Ovary (tissue), 9 donors: ENCODE measurements around the gene NCKAP1. TPM values are rescaled to one million over a fixed set of nuclear protein-coding genes. Genes with fewer than 3 reads are reported as not detected.

Experiments
- DNase-seq, 5 donors: peaks; one replicate each; pipeline ENCODE4 v3.0.0-alpha.2; 2019 to 2020
- H3K27ac ChIP-seq, 2 donors: fragments of 200-600 bp; one replicate each; pipeline versions ENCODE4 v1.5.1 to v1.8.0; 2019 to 2022
- H3K27me3 ChIP-seq: fragments of 200-600 bp; one replicate; pipeline ENCODE4 v1.8.0; 2022
- H3K36me3 ChIP-seq: fragments of 200-600 bp; sonication (generic); one replicate; pipeline ENCODE4 v1.5.1; 2019
- H3K4me1 ChIP-seq: one replicate; pipeline ENCODE4 v1.8.1; 2013; ENCODE audit warnings: mild to moderate bottlenecking, moderate library complexity; ENCODE audit not compliant: insufficient read depth
- H3K4me3 ChIP-seq: fragments of 200-600 bp; sonication (generic); one replicate; pipeline ENCODE4 v1.5.1; 2017
- H3K9me3 ChIP-seq, 2 donors: fragments of 200-600 bp in 1 of 2; sonication (generic) in 1 of 2; one replicate each; pipeline versions ENCODE4 v1.5.1 to v1.8.1; 2013 to 2019; ENCODE audit warnings: mild to moderate bottlenecking in 1 of 2, moderate library complexity in 1 of 2
- CTCF ChIP-seq, 3 donors: fragments of 450-650 bp in 2 of 3; fragments of 200-600 bp in 1 of 3; IDR thresholded peaks; one replicate each; pipeline versions ENCODE4 v1.5.1 to v1.8.0; 2016 to 2022; ENCODE audit warnings: antibody characterized with exemption in 3 of 3, mild to moderate bottlenecking in 1 of 3
- EP300 ChIP-seq: sonication (generic); formaldehyde crosslinking; IDR thresholded peaks from one replicate; pipeline ENCODE4 v1.6.1; 2017; ENCODE audit warnings: antibody characterized with exemption
- POLR2A ChIP-seq: fragments of 450-650 bp; IDR thresholded peaks from one replicate; pipeline ENCODE4 v1.6.1; 2017; ENCODE audit warnings: antibody characterized with exemption, mild to moderate bottlenecking, moderate library complexity
- WGBS, 3 donors: extraction: QIAGEN DNeasy Blood & Tissue Kit in 1 of 3; methylation state at CpG; one replicate each; pipeline versions ENCODE4 v1.1.5 to v1.1.7; 2013 to 2017; 5-methylcytosine and 5-hydroxymethylcytosine counted together
- intact Hi-C, 4 donors: fragments of 100-400 bp; cut with DNase I; formaldehyde crosslinking; loops; one replicate each; pipeline versions ENCODE4 v1.11.0 to v1.15.1; 2022 to 2023
- polyA plus RNA-seq, 2 donors: library from polyadenylated mRNA; stranded (reverse); fragments of 200-250 nt in 1 of 2; fragments of 350-450 nt in 1 of 2; fragmentation: Illumina TruSeq in 1 of 2; extraction: RNeasy Lipid Tissue Mini Kit (QIAGEN cat#74804) in 1 of 2; gene quantifications; one replicate each; pipeline ENCODE4 v1.2.3, GENCODE V29; 2013 to 2014
- total RNA-seq, 7 donors: library from RNA; depleted of rRNA in 2 of 7; stranded (reverse); fragments of >200 nt in 2 of 7; fragmentation: NEBNext Ultra II Directional in 3 of 7; extraction: Animal tissue kit (Norgen Biotek cat#: 25700) in 3 of 7; gene quantifications; one replicate each; pipeline versions ENCODE4 v1.1.0 to v1.2.4, GENCODE V29; 2016 to 2023
- donor health status: DM: no; HTN: no; CAD: no; lungs with moderate emphysema.
- donor health status: DM: no; HTN: no; CAD: no.
- donor health status: Bipolar disorder and iron deficiency.
- donor health status: DM: yes; HTN: yes; CAD: no.
- donor health status: DM: no; HTN: no; CAD: no.
- donor health status: DM: yes; HTN: yes; CAD: no.

The NCKAP1 gene
- total and polyA plus RNA-seq, 9 donors: 59.9 to 122 (median 100) TPM

- 13 to 20% (median 19%) methylated on average over 2 of the region's 2 CpGs for WGBS, 3 donors
- intact Hi-C loops: loop anchor here in 1 of 4 donors (5.0 kb wide), 1 partner anchor 86 kb away; the partner anchor contains the start of gene NUP35
- H3K4me1 ChIP-seq: peaks cover 6% of the 10 kb centered on the region
Measured at GRCh38 chr2:183035954-183036669, 2.1 kb downstream of the NCKAP1 start.

GRCh38 chr2:183035298-183035953 is 2.8 kb downstream of the NCKAP1 start:
- Histone ChIP-seq H3K4me3 (no peak overlapping the region), H3K27me3 (no peaks in the 10 kb centered on the region), H3K36me3 (no peaks in the 10 kb centered on the region), H3K9me3 (no peaks in the 10 kb centered on the region), H3K4me1 (peaks cover 6% of the 10 kb centered on the region), H3K27ac (no peak overlapping the region)
- TF ChIP-seq CTCF (IDR thresholded peaks at IDR 0.05) (no peak), POLR2A (no peak), EP300 (no peak)
- WGBS, 3 donors: 43 to 49% (median 46%) methylated on average over 2 of the region's 2 CpGs
- intact Hi-C loops: loop anchor here in 1 of 4 donors (5.0 kb wide), 1 partner anchor 87 kb away; the partner anchor contains the start of gene NUP35
- DNase-seq: no peak

More at GRCh38 chr2:183035954-183036669, 2.1 kb downstream of the NCKAP1 start:
- TF ChIP-seq CTCF (IDR thresholded peaks at IDR 0.05): no peak
- no peak for TF ChIP-seq EP300
- TF ChIP-seq POLR2A: no peak
- no peak overlapping the region for H3K27ac ChIP-seq
- no peak for DNase-seq
- no peaks in the 10 kb centered on the region for H3K36me3 ChIP-seq
- no peaks in the 10 kb centered on the region for H3K27me3 ChIP-seq
- no peaks in the 10 kb centered on the region for H3K9me3 ChIP-seq
- peak overlapping the region; percentile 95 for H3K4me3 ChIP-seq

GRCh38 chr2:183034806-183035205 is 3.5 kb downstream of the NCKAP1 start:
- intact Hi-C loops: loop anchor here in 1 of 4 donors (5.0 kb wide), 1 partner anchor 87 kb away; the partner anchor contains the start of gene NUP35
- no peak for TF ChIP-seq POLR2A
- DNase-seq: no peak
- no peak overlapping the region for H3K27ac ChIP-seq
- H3K27me3 ChIP-seq: no peaks in the 10 kb centered on the region
- WGBS, 3 donors: 89 to 91% (median 91%) methylated on average over 1 of the region's 1 CpG
- peaks cover 6% of the 10 kb centered on the region for H3K4me1 ChIP-seq
- no peaks in the 10 kb centered on the region for H3K36me3 ChIP-seq
- no peaks in the 10 kb centered on the region for H3K9me3 ChIP-seq
- no peak overlapping the region for H3K4me3 ChIP-seq

- 54 to 75% (median 61%) methylated on average over 1 of the region's 1 CpG for WGBS, 3 donors
- H3K9me3 ChIP-seq: no peaks in the 10 kb centered on the region
- no peaks in the 10 kb centered on the region for H3K36me3 ChIP-seq
- no peaks in the 10 kb centered on the region for H3K27me3 ChIP-seq
- DNase-seq: no peak
- no peak overlapping the region for H3K27ac ChIP-seq
- intact Hi-C loops: no loop called here
- peaks cover 8% of the 10 kb centered on the region for H3K4me1 ChIP-seq
- H3K4me3 ChIP-seq: no peak overlapping the region
- TF ChIP-seq POLR2A (no peak), EP300 (no peak), CTCF (IDR thresholded peaks at IDR 0.05) (no peak)
Measured at GRCh38 chr2:183033951-183034350, 4.3 kb downstream of the NCKAP1 start.
